Left lung (tissue), 10 donors: Measurements from ENCODE around the gene ABCG8. TPM values are rescaled to one million over a fixed set of nuclear protein-coding genes. Genes with fewer than 3 reads are reported as not detected.

Source experiments
- ATAC-seq: fragments of 200-7000 bp; cut with Tn5 transposase; one replicate; pipeline ENCODE4 v1.9.1; 2020; ENCODE audit warnings: moderate library complexity
- DNase-seq, 4 donors: peaks; one replicate each; pipeline ENCODE4 v3.0.0-alpha.2; 2013 to 2020
- H3K27ac ChIP-seq, 2 donors: fragments of 200-600 bp; sonication (generic) in 1 of 2; one replicate each; pipeline versions ENCODE4 v1.5.0 to v1.8.0; 2020 to 2021
- H3K27me3 ChIP-seq, 2 donors: fragments of 200-600 bp; sonication (generic) in 1 of 2; one replicate each; pipeline versions ENCODE4 v1.5.0 to v1.8.0; 2020 to 2021
- H3K36me3 ChIP-seq, 2 donors: fragments of 200-600 bp; sonication (generic) in 1 of 2; one replicate each; pipeline versions ENCODE4 v1.5.0 to v1.8.0; 2020 to 2021
- H3K4me1 ChIP-seq, 2 donors: fragments of 200-600 bp; one replicate each; pipeline ENCODE4 v1.8.0; 2021
- H3K4me3 ChIP-seq, 2 donors: fragments of 200-600 bp; sonication (generic) in 1 of 2; one replicate each; pipeline versions ENCODE4 v1.5.0 to v1.8.0; 2020 to 2021; ENCODE audit warnings: mild to moderate bottlenecking in 1 of 2
- H3K9me3 ChIP-seq, 2 donors: fragments of 200-600 bp; sonication (generic) in 1 of 2; one replicate each; pipeline versions ENCODE4 v1.5.0 to v1.8.0; 2020 to 2021
- CTCF ChIP-seq, 2 donors: fragments of 200-600 bp; sonication (generic) in 1 of 2; IDR thresholded peaks; one replicate each; pipeline versions ENCODE4 v1.5.0 to v1.8.0; 2021; ENCODE audit warnings: antibody characterized with exemption in 2 of 2
- intact Hi-C, 2 donors: fragments of 100-400 bp; cut with DNase I; formaldehyde crosslinking; loops; one replicate each; pipeline versions ENCODE4 v1.11.2 to v1.14.2; 2022
- polyA plus RNA-seq, 6 donors: library from polyadenylated mRNA; unstranded; fragments of 120-200 nt; gene quantifications; one replicate each; pipeline ENCODE4 v1.2.1, GENCODE V29; 2013; ENCODE audit not compliant: insufficient read length in 6 of 6
- total RNA-seq, 2 donors: library from RNA; stranded (reverse); fragmentation: NEBNext Ultra II Directional; extraction: Animal tissue kit (Norgen Biotek cat#: 25700); gene quantifications; one replicate each; pipeline ENCODE4 v1.2.1, GENCODE V29; 2021
- donor health status: DM: no; HTN: yes; CAD: no.
- donor health status: DM: no; HTN: no; CAD: no.

ABCG8 gene
- total and polyA plus RNA-seq, 8 donors: 0.48 to 1.3 (median 0.68) TPM; not detected in 2

GRCh38 chr2:43877782-43878464, 39.2 kb downstream of the ABCG8 start:
- H3K27ac ChIP-seq: no peak overlapping the region
- intact Hi-C loops: no loop called here
- no peaks in the 10 kb centered on the region for H3K27me3 ChIP-seq
- peaks cover 4 to 14% of the 10 kb centered on the region in 2 donors for H3K4me1 ChIP-seq
- H3K36me3 ChIP-seq: no peaks in the 10 kb centered on the region
- ATAC-seq (peak; percentile 92), DNase-seq (peak in 3 of 4 donors; percentile 48 to 65 (median 51))
- no peaks in the 10 kb centered on the region for H3K9me3 ChIP-seq
- H3K4me3 ChIP-seq: no peak overlapping the region
- peak; percentile 90 to 96 for TF ChIP-seq CTCF (IDR thresholded peaks at IDR 0.05)

DNA sequence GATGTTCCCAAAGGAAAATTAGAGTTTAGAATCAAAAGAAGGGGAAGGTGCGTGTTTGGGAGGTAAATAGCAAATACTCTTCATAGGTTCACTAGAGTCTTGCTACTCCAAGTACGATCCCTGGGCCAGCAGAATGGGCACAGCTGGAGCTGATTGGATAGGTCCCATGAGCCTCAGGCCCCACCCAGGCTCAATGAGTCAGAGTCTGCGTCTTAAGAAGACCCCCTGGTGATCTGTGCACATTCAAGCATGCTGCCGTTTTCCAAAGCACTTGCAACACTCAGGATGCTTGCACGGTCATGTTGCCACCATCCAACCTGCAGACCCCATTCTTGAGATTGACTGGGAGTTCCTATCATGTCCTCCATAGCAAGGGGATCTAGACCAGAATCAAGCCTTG, 40.5 kb downstream of the ABCG8 start:
- intact Hi-C loops: no loop called here
- H3K9me3 ChIP-seq: no peaks in the 10 kb centered on the region
- H3K36me3 ChIP-seq: no peaks in the 10 kb centered on the region
- no peak overlapping the region for H3K4me3 ChIP-seq
- no peaks in the 10 kb centered on the region for H3K27me3 ChIP-seq
- no peak for DNase-seq
- peaks cover 4 to 14% of the 10 kb centered on the region in 2 donors for H3K4me1 ChIP-seq
- TF ChIP-seq CTCF (IDR thresholded peaks at IDR 0.05): no peak
- H3K27ac ChIP-seq: no peak overlapping the region
- ATAC-seq: no peak

DNA sequence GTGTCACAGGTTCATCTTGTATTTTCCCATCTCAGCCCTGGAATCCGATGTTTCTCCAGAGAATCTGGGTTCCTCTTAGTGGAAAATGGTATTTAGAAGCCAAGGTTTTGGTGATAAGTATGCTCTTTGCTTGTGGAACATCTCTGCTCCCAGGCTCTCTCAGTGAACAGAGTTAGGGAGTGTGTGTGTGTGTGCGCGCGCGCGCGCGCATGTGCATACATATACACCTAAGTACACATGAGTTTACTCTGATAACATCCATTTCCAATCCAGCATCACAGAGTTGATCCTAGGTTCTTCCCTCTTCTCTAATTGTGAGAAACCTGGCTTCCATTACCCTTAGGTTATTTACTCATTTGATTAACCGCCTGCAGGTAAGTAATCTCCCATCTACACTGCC, 41.7 kb downstream of the ABCG8 start:
- ATAC-seq (no peak), DNase-seq (no peak)
- Histone ChIP-seq H3K9me3 (no peaks in the 10 kb centered on the region), H3K27ac (no peak overlapping the region), H3K27me3 (no peaks in the 10 kb centered on the region), H3K36me3 (no peaks in the 10 kb centered on the region), H3K4me3 (no peak overlapping the region), H3K4me1 (peaks cover 4 to 14% of the 10 kb centered on the region in 2 donors)
- TF ChIP-seq CTCF (IDR thresholded peaks at IDR 0.05): no peak
- intact Hi-C loops: no loop called here

GRCh38 chr2:43880952-43881351, 42.2 kb downstream of the ABCG8 start:
- Histone ChIP-seq H3K4me3 (no peak overlapping the region), H3K27ac (no peak overlapping the region), H3K27me3 (no peaks in the 10 kb centered on the region), H3K9me3 (no peaks in the 10 kb centered on the region), H3K4me1 (peaks cover 4 to 14% of the 10 kb centered on the region in 2 donors), H3K36me3 (no peaks in the 10 kb centered on the region)
- ATAC-seq (no peak), DNase-seq (no peak)
- intact Hi-C loops: no loop called here
- TF ChIP-seq CTCF (IDR thresholded peaks at IDR 0.05): no peak

- peaks cover 0 to 13% of the 10 kb centered on the region in 2 donors for H3K36me3 ChIP-seq
- no peak for TF ChIP-seq CTCF (IDR thresholded peaks at IDR 0.05)
- ATAC-seq: no peak
- H3K4me3 ChIP-seq: no peak overlapping the region
- intact Hi-C loops: no loop called here
- DNase-seq: no peak
- no peaks in the 10 kb centered on the region for H3K27me3 ChIP-seq
- H3K9me3 ChIP-seq: no peaks in the 10 kb centered on the region
- H3K4me1 ChIP-seq: peaks cover 4 to 14% of the 10 kb centered on the region in 2 donors
- H3K27ac ChIP-seq: no peak overlapping the region
Observed at GRCh38 chr2:43882312-43882711, 43.5 kb downstream of the ABCG8 start.
